Measurements from ENCODE around the gene SMAD4.
"Not testable (repeated sequence)": the region's sequence is repeated elsewhere in the genome, so short reads cannot be mapped to it uniquely, and the experiment has no call there.

The SMAD4 gene
- total RNA-seq, result 65.6 to 123 reads per million in 2 donors

- peak; percentile 99 for DNase-seq
Measured at GRCh38 chr18:51029694-51030536, at the start of gene SMAD4. SMAD4 (plus strand) TSS chr18:51030213; CDS start chr18:51047047, 16,834 bp downstream.

GRCh38 chr18:50981381-50981780 lies 48.6 kb upstream of the SMAD4 start:
- no peak for DNase-seq

GRCh38 chr18:50982086-50982801 lies 47.8 kb upstream of the SMAD4 start:
- no peak for DNase-seq

GRCh38 chr18:50982802-50983179 lies 47.2 kb upstream of the SMAD4 start:
- no peak for DNase-seq

GRCh38 chr18:50986360-50987087 lies 43.5 kb upstream of the SMAD4 start:
- no peak for DNase-seq

- DNase-seq, result no peak
Measured at GRCh38 chr18:50987261-50987660, 42.8 kb upstream of the SMAD4 start.

- DNase-seq, result no peak
Measured at GRCh38 chr18:50989711-50990110, 40.3 kb upstream of the SMAD4 start.

- no peak for DNase-seq
Measured at GRCh38 chr18:50992351-50992762, 37.7 kb upstream of the SMAD4 start.

- DNase-seq, result no peak
Measured at GRCh38 chr18:50994031-50994430, 36.0 kb upstream of the SMAD4 start.

GRCh38 chr18:51003174-51003573 lies 26.8 kb upstream of the SMAD4 start:
- DNase-seq, result not testable (repeated sequence)

GRCh38 chr18:51006061-51006818 lies 23.8 kb upstream of the SMAD4 start:
- no peak for DNase-seq

- DNase-seq, result no peak
Measured at GRCh38 chr18:51006948-51007789, 22.8 kb upstream of the SMAD4 start.

GRCh38 chr18:51007790-51008139 lies 22.2 kb upstream of the SMAD4 start:
- DNase-seq, result no peak

- DNase-seq, result no peak
Measured at GRCh38 chr18:51009072-51009471, 20.9 kb upstream of the SMAD4 start.

- DNase-seq, result no peak
Measured at GRCh38 chr18:51010218-51010617, 19.8 kb upstream of the SMAD4 start.

- DNase-seq, result no peak
Measured at GRCh38 chr18:51011709-51012108, 18.3 kb upstream of the SMAD4 start.

- no peak for DNase-seq
Measured at GRCh38 chr18:51012441-51012840, 17.6 kb upstream of the SMAD4 start.

- no peak for DNase-seq
Measured at GRCh38 chr18:51013259-51013658, 16.8 kb upstream of the SMAD4 start.

- no peak for DNase-seq
Measured at GRCh38 chr18:51017140-51017879, 12.7 kb upstream of the SMAD4 start.

GRCh38 chr18:51020536-51020935 lies 9.5 kb upstream of the SMAD4 start:
- DNase-seq, result no peak

All from T-helper 9 cell (primary cell).